8988T (cell line): ENCODE measurements around the gene FAM200B.

Experiments used
- DNase-seq: peaks from one replicate; pipeline ENCODE4 v3.0.0; 2011

Gene FAM200B

DNA sequence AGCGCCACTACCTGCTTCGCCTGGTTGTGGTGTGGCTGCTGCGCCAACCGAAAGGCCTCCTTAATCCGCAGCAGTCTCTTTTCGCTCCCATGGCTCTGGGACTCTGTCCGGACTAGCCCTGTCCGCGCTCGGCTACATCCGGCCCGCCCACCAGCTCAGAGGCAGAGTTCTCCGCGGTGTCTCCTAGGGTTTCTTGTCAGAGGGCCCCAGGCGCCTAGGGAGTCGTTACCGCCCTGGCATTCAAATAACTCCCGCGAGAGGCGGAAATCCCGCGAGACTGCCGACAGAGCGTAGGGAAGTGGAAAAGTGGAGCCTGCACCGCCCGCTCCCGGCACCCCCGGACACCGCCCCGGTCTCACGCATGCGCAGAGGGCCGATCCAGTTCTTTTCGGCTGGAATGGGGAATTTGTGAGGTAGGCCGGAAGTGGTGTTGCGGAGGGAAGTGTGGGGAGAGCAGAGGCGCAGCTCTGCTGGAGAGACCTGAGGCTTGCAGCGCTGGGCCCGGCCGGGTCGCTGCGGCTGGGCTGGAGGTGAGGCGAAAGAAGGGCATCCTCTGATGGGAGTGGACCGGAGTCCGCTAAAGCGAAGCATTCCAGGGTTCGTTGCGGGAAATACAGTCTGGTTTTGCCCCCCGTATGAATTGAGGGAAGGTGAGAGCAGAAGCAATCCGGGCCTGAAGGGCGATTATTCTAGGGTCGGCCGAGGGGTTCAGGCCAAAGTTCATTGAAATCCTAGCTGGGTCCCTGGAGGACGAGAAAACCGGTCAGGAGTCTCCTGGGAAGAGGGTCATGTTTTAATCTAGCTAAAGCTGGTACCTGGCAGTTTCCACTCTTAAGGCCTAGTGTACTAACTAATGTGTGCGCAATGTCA, at the start of gene FAM200B:
FAM200B (plus strand) TSS at position 456 of the 870 bp plus-strand sequence. CDS start 5,151 bp downstream, outside the sequence.
- DNase-seq: peak; percentile 65

DNA sequence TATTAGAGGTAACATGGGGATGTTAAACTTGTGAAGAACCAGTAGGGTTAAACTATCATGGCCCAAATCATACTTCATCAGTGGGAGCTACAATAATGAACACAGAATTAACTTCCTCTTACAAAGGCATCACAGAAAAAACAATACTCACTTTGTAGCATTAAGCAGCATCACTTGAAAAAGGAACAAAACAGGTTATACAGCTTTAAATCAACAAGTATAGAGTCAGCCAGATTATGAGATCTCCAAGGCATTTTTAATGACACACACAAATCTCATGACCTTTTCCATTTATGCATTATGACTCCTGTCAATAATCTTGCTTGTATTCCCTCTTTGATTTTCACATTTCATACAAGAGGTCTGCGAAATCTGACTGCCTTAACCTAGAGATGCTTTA, 44.8 kb upstream of the FAM200B start:
- DNase-seq: no peak

DNA sequence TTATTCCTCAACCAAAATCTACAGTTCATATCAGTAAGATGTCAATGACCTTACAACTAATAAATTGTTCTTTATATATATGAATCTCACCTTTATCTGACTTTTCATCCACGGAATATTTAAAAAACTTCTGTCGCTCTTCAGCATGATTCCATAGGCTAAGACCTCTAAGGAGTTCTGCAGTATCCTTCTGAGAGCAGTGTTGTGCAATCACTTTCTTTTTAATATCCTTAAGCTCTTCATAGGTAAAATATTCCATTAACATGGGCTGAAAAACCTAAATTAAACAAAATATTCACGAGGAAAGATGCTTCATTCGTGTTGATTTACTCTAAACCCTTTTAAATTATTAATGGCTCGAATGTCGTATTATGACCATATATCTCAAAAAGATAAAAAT, 43.2 kb upstream of the FAM200B start:
- no peak for DNase-seq

GRCh38 chr4:15648600-15648999, 33.0 kb upstream of the FAM200B start:
- no peak for DNase-seq

DNA sequence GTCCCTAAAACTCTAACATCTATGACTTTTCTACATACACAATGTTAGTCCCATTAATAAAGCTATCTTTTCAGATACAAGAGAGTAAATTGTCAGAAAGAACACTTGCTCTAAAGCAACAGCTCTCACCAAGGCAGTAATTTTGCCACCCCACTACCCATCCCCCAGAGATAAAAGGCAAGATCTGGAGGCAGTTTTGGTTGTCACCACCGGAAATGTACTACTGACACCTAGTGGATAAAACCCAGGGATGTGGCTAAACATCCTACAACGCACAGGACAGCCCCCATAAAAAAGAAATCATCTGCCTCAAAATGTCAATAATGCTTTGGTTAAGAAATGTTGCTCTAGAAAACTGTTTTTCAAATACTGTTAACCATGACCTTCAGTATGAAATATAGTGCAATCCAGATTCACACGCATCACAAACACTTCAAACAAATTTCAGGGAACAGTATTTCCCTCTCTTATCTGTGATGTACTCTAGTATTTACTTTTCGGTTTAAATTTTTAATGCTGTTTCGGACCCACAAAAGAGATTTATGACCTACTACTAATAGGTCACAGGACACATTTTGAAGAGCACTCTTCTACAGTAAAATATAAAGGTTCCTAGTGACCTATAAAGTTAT, 31.6 kb upstream of the FAM200B start:
- no peak for DNase-seq

GRCh38 chr4:15651676-15652075, 30.0 kb upstream of the FAM200B start:
- no peak for DNase-seq

GRCh38 chr4:15652191-15652590, 29.4 kb upstream of the FAM200B start:
- no peak for DNase-seq

- no peak for DNase-seq
Observed at GRCh38 chr4:15652841-15653240, 28.8 kb upstream of the FAM200B start.

DNA sequence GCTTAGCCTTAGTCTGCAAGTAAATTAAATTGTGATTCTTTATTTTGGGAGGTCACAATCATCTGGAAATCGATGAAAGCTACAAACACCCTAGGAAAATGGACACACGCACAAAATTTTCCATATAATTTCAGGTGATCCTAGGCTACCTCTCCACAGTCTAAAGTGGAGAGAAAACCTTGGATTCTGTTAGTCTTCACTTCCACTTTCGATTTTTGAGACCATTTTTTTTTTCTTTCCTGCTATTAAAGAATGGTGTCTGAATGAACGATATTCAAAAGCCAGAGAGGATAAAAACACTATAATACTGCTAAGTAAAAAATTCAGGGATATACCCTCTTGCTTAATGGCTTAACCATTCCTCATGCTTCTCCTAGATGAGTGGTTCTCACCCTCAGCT, 28.2 kb upstream of the FAM200B start:
- no peak for DNase-seq

- no peak for DNase-seq
Observed at GRCh38 chr4:15653864-15654592, 27.6 kb upstream of the FAM200B start.

GRCh38 chr4:15654593-15655222, 26.9 kb upstream of the FAM200B start:
- no peak for DNase-seq

DNA sequence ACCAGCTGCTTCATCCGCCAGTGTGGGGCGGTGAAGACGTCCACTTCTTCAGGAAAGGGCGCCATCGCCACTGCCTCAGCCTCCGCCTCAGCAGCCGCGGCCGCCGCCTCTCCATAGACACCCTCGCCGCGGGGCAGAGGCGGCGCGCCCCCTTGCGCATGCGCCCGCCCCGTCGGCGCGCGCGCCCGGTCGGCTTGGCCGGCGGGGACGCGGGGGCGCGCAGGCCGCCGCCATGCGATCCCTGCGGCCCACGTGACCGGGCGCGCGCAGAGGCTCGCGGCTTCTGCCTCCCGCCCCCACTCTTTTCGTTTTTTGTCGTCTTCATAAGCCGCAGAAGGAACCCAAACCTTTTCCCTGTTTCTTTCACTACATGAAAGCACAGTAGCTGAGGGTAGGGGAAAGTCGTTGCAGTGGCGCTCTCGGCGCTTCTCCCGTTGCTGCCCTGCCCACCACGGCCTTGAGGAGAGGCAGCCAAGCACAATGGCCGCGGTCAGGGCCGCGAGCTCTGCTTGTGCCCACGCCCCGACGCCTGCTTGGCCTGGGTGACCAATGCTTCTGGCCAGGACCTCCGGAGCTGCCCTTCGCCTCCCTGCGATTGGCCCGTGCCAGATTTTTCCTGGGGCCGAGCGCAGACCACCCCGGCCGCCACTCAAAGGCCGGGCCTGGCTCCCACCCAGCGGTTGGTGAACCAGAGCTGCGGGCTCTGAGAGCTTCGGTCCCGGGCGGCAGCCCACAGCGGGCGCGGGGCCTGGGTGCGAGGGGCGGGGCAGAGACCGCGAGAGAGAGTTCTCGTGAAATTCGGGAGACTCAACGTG, 26.2 kb upstream of the FAM200B start, which contains the start of gene FBXL5:
FBXL5 (minus strand) TSS at position 135 of the 815 bp plus-strand sequence; CDS start at position 65, 70 bp downstream.
- DNase-seq: peak; percentile 90

DNA sequence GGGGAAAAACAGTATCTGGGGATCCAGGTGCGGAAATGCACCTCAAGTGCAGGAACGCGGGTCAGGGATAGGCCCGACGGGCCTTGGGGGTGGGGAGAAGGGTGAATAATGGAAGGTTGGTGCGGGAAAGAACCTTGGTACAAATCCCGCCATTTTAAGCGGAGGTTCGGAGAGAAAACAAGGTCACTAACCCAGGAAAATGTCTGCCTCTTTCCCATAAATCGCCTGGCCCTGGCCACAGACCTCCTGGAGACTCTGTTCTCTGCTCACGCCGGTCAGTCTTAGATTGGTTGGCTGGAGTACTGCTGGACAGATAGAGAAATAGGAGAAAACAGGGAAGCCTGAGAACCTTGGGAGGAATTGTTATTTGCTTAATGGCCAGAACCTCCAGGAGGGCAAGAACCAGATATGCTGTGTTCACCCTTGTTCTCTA, 25.6 kb upstream of the FAM200B start:
- no peak for DNase-seq

DNA sequence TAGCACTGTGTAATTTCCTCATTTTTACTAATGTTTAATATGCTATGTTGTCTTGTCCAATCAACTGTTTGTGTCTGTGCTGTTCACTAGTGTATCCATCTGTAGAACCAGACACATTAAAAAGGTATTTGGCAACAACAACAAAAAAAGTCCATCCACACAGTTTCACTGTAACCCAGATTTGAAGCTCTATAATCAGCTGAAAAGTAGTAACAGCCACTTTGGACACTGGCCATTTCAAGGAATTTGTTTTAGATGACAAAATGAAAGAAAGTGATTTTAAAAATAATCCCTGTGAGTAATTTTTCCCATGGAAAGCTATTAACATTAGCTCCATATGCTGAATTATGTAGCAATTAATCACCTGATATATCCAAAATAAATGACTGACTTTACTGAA, 24.3 kb upstream of the FAM200B start:
- DNase-seq: no peak

- no peak for DNase-seq
Observed at GRCh38 chr4:15658136-15658770, 23.4 kb upstream of the FAM200B start.

DNA sequence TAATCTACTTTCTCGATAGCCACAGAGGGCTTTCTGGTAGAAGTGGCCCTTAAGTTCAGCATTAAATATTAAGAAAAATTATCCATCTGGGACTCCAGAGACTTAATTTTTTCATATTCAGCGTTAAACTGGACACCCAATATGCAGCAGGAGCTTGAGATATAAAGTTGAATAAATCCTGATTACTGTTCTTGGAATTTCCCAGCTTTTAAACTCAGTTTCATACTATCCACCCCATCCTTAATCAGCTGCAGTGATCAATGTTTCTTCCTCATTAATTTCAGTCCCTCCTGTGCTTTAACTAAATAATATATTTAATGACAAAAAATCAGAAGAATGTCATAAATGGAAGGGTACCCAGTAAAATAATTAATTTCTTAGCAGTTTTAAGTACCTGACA, 22.8 kb upstream of the FAM200B start:
- DNase-seq: no peak

DNA sequence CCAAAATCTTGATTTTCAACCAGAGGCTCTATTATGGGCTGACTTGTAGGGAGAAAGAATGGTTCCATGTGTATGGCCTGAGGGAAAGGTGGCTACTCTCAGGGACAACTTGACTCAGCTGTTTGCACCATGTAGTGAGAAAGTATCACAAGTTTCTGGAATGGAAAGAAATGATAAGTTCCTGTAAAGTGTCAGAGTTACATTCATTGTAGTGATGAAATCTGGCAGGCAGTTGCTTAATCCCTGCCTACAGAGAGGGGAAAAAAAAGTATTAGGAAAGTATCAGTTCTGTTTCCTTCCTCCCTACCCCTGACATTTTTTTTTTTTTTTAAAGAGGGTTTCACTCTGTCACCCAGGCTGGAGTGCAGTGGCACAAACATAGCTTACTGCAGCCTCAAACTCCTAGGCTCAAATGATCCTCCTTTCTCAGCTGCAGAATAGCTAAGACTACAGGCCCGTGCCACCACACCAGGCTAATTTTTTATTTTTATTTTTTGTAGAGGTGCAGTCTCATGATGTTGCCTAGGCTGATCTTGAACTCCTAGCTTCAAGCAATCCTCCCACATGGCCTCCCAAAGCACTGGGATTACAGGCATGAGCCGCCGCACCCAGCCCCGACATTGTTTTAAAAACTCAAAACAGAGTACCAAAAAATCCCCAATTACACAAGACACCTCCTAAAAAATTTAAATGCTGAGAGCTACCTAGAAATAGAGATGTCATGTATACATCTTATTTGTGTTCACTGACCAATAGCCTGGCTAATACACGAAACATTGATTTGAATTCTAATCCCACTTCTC, 21.7 kb upstream of the FAM200B start:
- DNase-seq: no peak

DNA sequence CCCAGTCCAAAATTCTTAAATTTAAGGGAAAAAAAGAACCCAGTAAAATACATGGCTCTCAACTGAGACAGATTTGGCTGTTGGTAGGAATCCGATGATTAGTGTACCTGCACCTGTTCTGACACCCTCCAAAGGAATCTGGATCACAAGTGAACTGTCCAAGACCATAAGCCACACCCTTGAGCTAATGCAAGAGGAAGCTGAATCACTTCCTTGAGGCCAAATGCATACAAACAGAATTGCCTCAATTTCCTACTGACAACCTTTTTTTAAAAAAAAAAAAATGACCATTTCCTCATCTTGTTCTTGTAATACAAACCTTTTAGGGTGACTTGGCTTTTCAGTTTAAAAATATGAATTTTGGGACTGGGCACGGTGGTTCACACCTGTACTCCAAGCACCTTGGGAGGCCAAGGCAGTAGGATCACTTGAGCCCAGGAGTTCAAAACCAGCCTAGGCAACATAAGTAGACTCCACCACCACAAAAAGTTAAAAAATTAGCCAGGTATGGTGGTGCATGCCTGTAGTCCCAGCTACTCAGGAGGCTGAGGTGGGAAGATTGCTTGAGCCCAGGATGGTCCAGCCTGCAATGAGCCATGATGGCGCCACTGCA, 15.8 kb upstream of the FAM200B start:
- DNase-seq: no peak

- DNase-seq: no peak
Observed at GRCh38 chr4:15667006-15667405, 14.6 kb upstream of the FAM200B start.
